K562 (cell line): Measurements from ENCODE around the gene ERC2. TPM values are rescaled to one million over a fixed set of nuclear protein-coding genes. Genes with fewer than 3 reads are reported as not detected.

Experiments used
- ATAC-seq: fragments of 200-7000 bp; cut with Tn5 transposase; 3 replicates; pipeline ENCODE4 v1.9.1; 2020; ENCODE audit warnings: moderate library complexity
- BruUV-seq: library from RNA; stranded (reverse); fragments of 400-500 nt; replicated peaks from 2 replicates; lab custom pipeline; 2021; lab: Mats Ljungman, UMichigan
- CTCF ChIA-PET: fragments of 300-600 bp; formaldehyde crosslinking; extraction: SDS; loops from one replicate; lab custom pipeline; 2021; ENCODE audit warnings: low intra/inter-chr PET ratio; lab: Yijun Ruan, JAX
- POLR2A ChIA-PET: fragments of 300-600, 350-650 bp; sonication (Branson Sonifier 250); formaldehyde crosslinking; extraction: SDS; loops from one replicate; lab custom pipeline; 2021; ENCODE audit warnings: antibody characterized with exemption, inconsistent platforms; lab: Yijun Ruan, JAX
- DNase-seq, 4 experiments: peaks; one replicate each; pipeline versions ENCODE4 v3.0.0 to v3.0.0-alpha.2; 2011 to 2018; ENCODE audit warnings: low spot score in 3 of 4, mixed read lengths in 3 of 4; ENCODE audit errors: extremely low read depth in 1 of 4
- FAIRE-seq: peaks from 2 replicates; lab custom pipeline; 2011; peaks lifted over from hg19 to GRCh38; lab: Jason Lieb, UNC
- H2AFZ ChIP-seq: 2 replicates; pipeline ENCODE4 v1.6.0; 2011; ENCODE audit warnings: low read depth, low read length, control low read depth, inconsistent platforms
- H3K27ac ChIP-seq: fragments of 200-600 bp; 3 replicates; pipeline ENCODE4 v1.8.0; 2011; ENCODE audit warnings: low read depth, mild to moderate bottlenecking, control low read depth, inconsistent platforms, low read length, moderate library complexity, mixed read lengths; ENCODE audit errors: extremely low read depth
- H3K27me3 ChIP-seq, 2 experiments: fragments of 300-600 bp in 1 of 2; 2 replicates in 1 of 2; 3 replicates in 1 of 2; pipeline versions ENCODE4 v1.6.0 to v1.8.0; 2011; ENCODE audit warnings: inconsistent platforms in 2 of 2, low read length in 2 of 2, mild to moderate bottlenecking in 1 of 2, mixed read lengths in 1 of 2, moderate library complexity in 1 of 2; ENCODE audit not compliant: control insufficient read depth in 2 of 2, insufficient read depth in 2 of 2
- H3K36me3 ChIP-seq: fragments of 300-600 bp; 3 replicates; pipeline ENCODE4 v1.8.0; 2011; ENCODE audit warnings: mild to moderate bottlenecking, low read length, inconsistent platforms; ENCODE audit not compliant: control insufficient read depth, insufficient read depth
- H3K4me1 ChIP-seq, 2 experiments: fragments of 200-600 bp in 1 of 2; replicated peaks in 1 of 2; 2 replicates in 1 of 2; 3 replicates in 1 of 2; pipeline versions ENCODE4 v1.5.1 to v1.8.0; 2011; ENCODE audit warnings: inconsistent platforms in 2 of 2, low read length in 2 of 2, mild to moderate bottlenecking in 1 of 2, mixed read lengths in 1 of 2, moderate library complexity in 1 of 2; ENCODE audit not compliant: control insufficient read depth in 2 of 2, insufficient read depth in 2 of 2
- H3K4me2 ChIP-seq: 2 replicates; pipeline ENCODE4 v1.6.1; 2011; ENCODE audit warnings: low read length, control low read depth, inconsistent platforms, mixed read lengths; ENCODE audit not compliant: insufficient read depth
- H3K4me3 ChIP-seq: fragments of 200-600 bp; sonication (generic), shearing (Covaris generic); 2 replicates; pipeline ENCODE4 v1.5.1; 2016; ENCODE audit warnings: control low read depth, inconsistent platforms
- H3K79me2 ChIP-seq: fragments of 200-600 bp; 3 replicates; pipeline ENCODE4 v1.8.0; 2011; ENCODE audit warnings: low read length, inconsistent platforms; ENCODE audit not compliant: control insufficient read depth, insufficient read depth
- H3K9ac ChIP-seq, 2 experiments: 2 replicates each; pipeline versions ENCODE4 v1.6.0 to v1.6.1; 2011; ENCODE audit warnings: low read depth in 2 of 2, low read length in 2 of 2, control low read depth in 1 of 2, inconsistent platforms in 1 of 2, mild to moderate bottlenecking in 1 of 2, mixed read lengths in 1 of 2; ENCODE audit not compliant: insufficient read depth in 1 of 2
- H3K9me1 ChIP-seq: one replicate; pipeline ENCODE4 v1.6.0; 2011; ENCODE audit warnings: inconsistent platforms, mild to moderate bottlenecking, low read length, moderate library complexity; ENCODE audit not compliant: control insufficient read depth, insufficient read depth
- H3K9me3 ChIP-seq: replicated peaks from 2 replicates; pipeline ENCODE4 v1.5.1; 2011; ENCODE audit warnings: low read depth, low read length, inconsistent platforms; ENCODE audit not compliant: control insufficient read depth, insufficient read depth
- H4K20me1 ChIP-seq: replicated peaks from 2 replicates; pipeline ENCODE4 v1.6.1; 2011; ENCODE audit warnings: low read length, inconsistent platforms, mixed read lengths; ENCODE audit not compliant: control insufficient read depth, insufficient read depth
- BCLAF1 ChIP-seq, 2 experiments: fragments of 450-650 bp in 1 of 2; IDR thresholded peaks; 2 replicates each; pipeline ENCODE4 v1.6.1; 2011 to 2017; ENCODE audit warnings: low read depth in 2 of 2, antibody characterized with exemption in 1 of 2, borderline replicate concordance in 1 of 2, low read length in 1 of 2, mild to moderate bottlenecking in 1 of 2, mixed read lengths in 1 of 2; ENCODE audit not compliant: control insufficient read depth in 1 of 2
- ELF2 ChIP-seq: fragments of 250-450 bp; sonication (Bioruptor Pico); IDR thresholded peaks from 2 replicates; pipeline ENCODE4 v1.5.0; 2021; ENCODE audit warnings: mild to moderate bottlenecking
- MXI1 ChIP-seq: IDR thresholded peaks from 2 replicates; pipeline ENCODE4 v1.6.1; 2011; ENCODE audit warnings: low read depth, mild to moderate bottlenecking, improper control_type of control experiment, low read length
- NR4A1 ChIP-seq, 2 experiments: fragments of 250-450 bp in 1 of 2; fragments of 450-650 bp in 1 of 2; sonication (Bioruptor Pico) in 1 of 2; IDR thresholded peaks; 2 replicates each; pipeline versions ENCODE4 v1.4.0 to v1.6.1; 2016 to 2020; ENCODE audit warnings: mild to moderate bottlenecking in 2 of 2, missing compliant biosample characterization in 1 of 2, missing genetic modification characterization in 1 of 2, moderate library complexity in 1 of 2
- USF2 ChIP-seq: sonication (generic); formaldehyde crosslinking; IDR thresholded peaks from 2 replicates; pipeline ENCODE4 v1.5.0; 2020; ENCODE audit warnings: missing genetic modification reagents
- ZKSCAN1 ChIP-seq: fragments of 150-350 bp; IDR thresholded peaks from 2 replicates; pipeline ENCODE4 v1.6.1; 2016; ENCODE audit warnings: low read depth, low read length
- ZNF609 ChIP-seq: sonication (generic); formaldehyde crosslinking; IDR thresholded peaks from 2 replicates; pipeline ENCODE4 v1.8.1; 2023; ENCODE audit warnings: missing genetic modification reagents, mild to moderate bottlenecking, borderline replicate concordance
- ZNF766 ChIP-seq: fragments of 200-800 bp; sonication (Bioruptor generic); conservative IDR thresholded peaks from 2 replicates; pipeline ENCODE4 v1.6.1; 2016; ENCODE audit warnings: missing genetic modification characterization, missing compliant biosample characterization
- WGBS: fragments of 100-300 bp; shearing (Covaris generic); methylation state at CpG from one replicate; pipeline ENCODE4 v1.1.6; 2016; ENCODE audit warnings: low coverage, mixed read lengths; ENCODE audit not compliant: insufficient coverage; ENCODE audit errors: missing lambda C conversion rate; 5-methylcytosine and 5-hydroxymethylcytosine counted together
- in situ Hi-C: fragments of 300-500 bp; cut with MboI; formaldehyde crosslinking; loops from 4 replicates; pipeline ENCODE4 v1.15.0; 2018; ENCODE audit warnings: inconsistent platforms, mixed read lengths
- intact Hi-C: fragments of 100-400 bp; cut with micrococcal nuclease; formaldehyde crosslinking; loops from 2 replicates; pipeline ENCODE4 v1.14.2; 2022
- polyA plus RNA-seq, 8 experiments: library from polyadenylated mRNA; depleted of rRNA in 4 of 8; stranded (reverse) in 5 of 8; unstranded in 3 of 8; fragments of >200 nt; fragmentation: Nextera tagmentation in 2 of 8; fragmentation: Illumina TruSeq in 1 of 8; extraction: Ambion mirVana in 2 of 8; extraction: Trizol in 1 of 8; gene quantifications; 2 replicates each; pipeline versions ENCODE4 v1.2.1 to v1.2.3, GENCODE V29; 2011 to 2014; ENCODE audit warnings: inconsistent platforms in 1 of 8, missing spikeins in 1 of 8
- total RNA-seq, 7 experiments: library from RNA; depleted of rRNA in 6 of 7; stranded (reverse); fragments of >200 nt in 6 of 7; fragmentation: Illumina TruSeq in 2 of 7; extraction: Trizol in 2 of 7; gene quantifications; 2 replicates each; pipeline versions ENCODE4 v1.2.1 to v1.2.3, GENCODE V29; 2011 to 2021; ENCODE audit warnings: low replicate concordance in 1 of 7

The ERC2 gene
- total and polyA plus RNA-seq, 9 of the 15 experiments (the other 6 are each of a cell fraction or from before 2014, with no cell fraction given), result 0.04 to 0.18 (median 0.07) TPM; not detected in 2

- H3K9me1 ChIP-seq, result no peaks in the 10 kb centered on the region
- H4K20me1 ChIP-seq, result no peaks in the 10 kb centered on the region
- H3K4me1 ChIP-seq, result no peaks in the 10 kb centered on the region
- intact Hi-C loops (no loop called here), in situ Hi-C loops (no loop called here)
- FAIRE-seq, result no peak
- no peak overlapping the region for H3K9ac ChIP-seq
- H3K27ac ChIP-seq, result no peak overlapping the region
- no peaks in the 10 kb centered on the region for H3K36me3 ChIP-seq
- ChIA-PET CTCF (no interaction called here), POLR2A (no interaction called here)
- H3K27me3 ChIP-seq, result no peaks in the 10 kb centered on the region; a peak in 1 of 5 replicates
- BruUV-seq, result no TSS peak
- H3K79me2 ChIP-seq, result no peaks in the 10 kb centered on the region
- no peak overlapping the region for H3K4me3 ChIP-seq
- no peak overlapping the region for H3K4me2 ChIP-seq
- DNase-seq, result no peak
- WGBS, result 0% methylated on average over 1 of the region's 1 CpG
- no peaks in the 10 kb centered on the region for H3K9me3 ChIP-seq
- no peak overlapping the region for H2AFZ ChIP-seq
- ATAC-seq, result no peak
- TF ChIP-seq ZNF609 (CRISPR knock-in tag), result no peak
- TF ChIP-seq MXI1, result no peak
- no peak for TF ChIP-seq USF2 (CRISPR knock-in tag)
- no peak for TF ChIP-seq ZNF766 (CRISPR knock-in tag)
- TF ChIP-seq NR4A1 (CRISPR knock-in tag; IDR thresholded peaks at IDR 0.05), result no peak
- TF ChIP-seq NR4A1 (tag; IDR thresholded peaks at IDR 0.05), result no peak
- TF ChIP-seq ZKSCAN1, result no peak
- no peak for TF ChIP-seq BCLAF1 (IDR thresholded peaks at IDR 0.05; ENCODE audit: borderline replicate concordance in 1 of 2, control insufficient read depth in 1 of 2, low read depth in 2 of 2, low read length in 1 of 2)
- TF ChIP-seq ELF2 (CRISPR knock-in tag), result no peak
Measured at GRCh38 chr3:56456117-56456516, 12.2 kb downstream of the ERC2 start.
